Esophagus squamous epithelium (tissue), 4 donors: ENCODE measurements around the gene TMEM248.
"Not testable (repeated sequence)": the region's sequence is repeated elsewhere in the genome, so short reads cannot be mapped to it uniquely, and the experiment has no call there.

Experiments
- CTCF ChIP-seq, 6 experiments: fragments of 450-650 bp in 4 of 6; fragments of 200-600 bp in 2 of 6; sonication (generic) in 2 of 6; IDR thresholded peaks; one replicate each; pipeline ENCODE4 v1.5.1; 2016 to 2019; ENCODE audit warnings: antibody characterized with exemption in 6 of 6, mild to moderate bottlenecking in 4 of 6, moderate library complexity in 4 of 6
- POLR2A ChIP-seq, 4 donors: fragments of 450-650 bp; IDR thresholded peaks; one replicate each; pipeline ENCODE4 v1.6.1; 2017; ENCODE audit warnings: antibody characterized with exemption in 4 of 4, mild to moderate bottlenecking in 4 of 4, moderate library complexity in 3 of 4

GRCh38 chr7:66917904-66918303 lies 3.1 kb upstream of the TMEM248 start:
- TF ChIP-seq CTCF, POLR2A (IDR thresholded peaks at IDR 0.05): not testable (repeated sequence)
